Retinal pigment epithelial cell (primary cell): ENCODE measurements around the gene REEP3.
"Not testable (repeated sequence)": the region's sequence is repeated elsewhere in the genome, so short reads cannot be mapped to it uniquely, and the experiment has no call there.

Source experiments
- DNase-seq: peaks from one replicate; pipeline ENCODE4 v3.0.0-alpha.2; 2010; ENCODE audit warnings: low read depth
- H3K4me3 ChIP-seq: 2 replicates; pipeline ENCODE4 v1.5.1; 2011; ENCODE audit warnings: mild to moderate bottlenecking, low read length, control low read depth, moderate library complexity
- CTCF ChIP-seq: conservative IDR thresholded peaks from 2 replicates; pipeline ENCODE4 v1.5.1; 2011; ENCODE audit warnings: low read depth, low read length, control low read depth, inconsistent platforms

The REEP3 gene

GRCh38 chr10:63561341-63561740 lies 40.1 kb downstream of the REEP3 start:
- H3K4me3 ChIP-seq, result no peak overlapping the region
- no peak for TF ChIP-seq CTCF

GRCh38 chr10:63562391-63562790 lies 41.2 kb downstream of the REEP3 start:
- DNase-seq, result no peak
- H3K4me3 ChIP-seq, result no peak overlapping the region
- no peak for TF ChIP-seq CTCF

More at GRCh38 chr10:63561341-63561740, 40.1 kb downstream of the REEP3 start:
- no peak for DNase-seq

- no peak overlapping the region for H3K4me3 ChIP-seq
- DNase-seq, result no peak
- TF ChIP-seq CTCF, result no peak
Observed at GRCh38 chr10:63562857-63563256, 41.7 kb downstream of the REEP3 start.

DNA sequence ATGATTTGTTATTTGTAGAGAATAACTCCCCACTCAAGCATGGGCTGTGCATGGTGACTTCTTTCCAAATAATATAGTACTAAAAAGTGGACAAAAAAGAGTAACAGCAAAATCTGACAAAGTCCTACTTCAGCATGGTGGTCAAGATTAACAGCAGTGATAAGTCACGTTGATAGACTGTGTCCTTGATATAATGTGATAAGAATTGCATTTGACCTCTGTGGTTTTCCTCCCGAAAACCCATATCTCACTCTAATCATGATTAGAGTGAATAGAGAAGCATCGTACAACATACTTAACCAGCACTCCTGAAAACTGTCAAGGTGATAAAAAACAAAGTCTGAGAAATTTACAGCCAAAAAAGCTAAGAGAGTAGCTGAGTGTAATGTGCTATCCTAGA lies 42.4 kb downstream of the REEP3 start:
- H3K4me3 ChIP-seq, result no peak overlapping the region
- no peak for TF ChIP-seq CTCF
- no peak for DNase-seq

- H3K4me3 ChIP-seq, DNase-seq: not testable (repeated sequence)
Observed at GRCh38 chr10:63564731-63565130, 43.5 kb downstream of the REEP3 start.

DNA sequence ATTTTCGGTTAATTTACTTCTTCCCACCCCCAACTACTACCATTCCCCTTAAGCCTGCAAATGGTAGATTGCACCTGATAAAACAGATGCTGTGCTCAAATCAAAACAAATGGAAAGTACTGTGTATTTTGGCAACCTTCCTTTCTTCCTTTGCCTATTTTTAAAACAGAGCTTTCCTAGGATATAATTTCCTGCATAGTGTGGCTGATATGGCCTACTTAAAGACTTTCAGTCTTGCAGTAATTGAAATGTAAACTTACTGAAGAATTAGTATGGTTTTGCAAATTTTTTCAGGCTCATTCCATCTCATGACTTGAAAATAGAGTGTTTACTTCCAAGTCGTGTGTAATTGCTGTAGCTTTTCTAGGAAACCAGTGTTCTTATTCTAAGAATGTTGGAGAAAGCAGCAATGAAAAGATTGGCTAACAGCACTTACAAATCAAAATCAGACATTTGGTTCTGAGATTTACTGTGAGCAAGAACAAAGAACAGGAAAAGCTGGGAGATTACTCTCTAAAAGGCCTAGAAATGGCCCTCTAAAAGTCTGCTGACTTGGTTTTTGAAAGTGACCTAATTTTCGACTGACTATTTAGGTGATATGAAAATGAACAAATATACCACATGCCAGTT lies 52.0 kb downstream of the REEP3 start:
- peak; percentile 51 for DNase-seq
- no peak overlapping the region for H3K4me3 ChIP-seq
- no peak for TF ChIP-seq CTCF

DNA sequence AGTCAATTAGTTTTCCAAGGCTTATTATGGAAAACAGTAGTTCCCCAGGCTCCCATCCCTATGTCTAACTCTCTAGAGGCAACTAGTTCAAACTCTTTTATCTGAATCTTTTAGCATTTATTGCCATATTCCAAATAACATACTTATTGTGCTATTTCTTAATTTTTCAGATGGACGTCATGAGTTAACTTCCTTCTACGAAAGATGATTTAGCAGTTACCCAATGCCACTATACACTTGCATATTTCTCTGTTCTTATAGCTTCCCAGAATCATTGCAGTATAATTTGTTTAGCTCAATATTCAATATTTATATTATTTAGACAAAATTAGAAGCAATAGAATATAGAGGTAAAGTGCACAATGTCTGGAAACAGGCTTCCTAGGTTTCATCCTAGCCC lies 52.8 kb downstream of the REEP3 start:
- no peak for DNase-seq
- H3K4me3 ChIP-seq, result no peak overlapping the region
- TF ChIP-seq CTCF, result no peak

DNA sequence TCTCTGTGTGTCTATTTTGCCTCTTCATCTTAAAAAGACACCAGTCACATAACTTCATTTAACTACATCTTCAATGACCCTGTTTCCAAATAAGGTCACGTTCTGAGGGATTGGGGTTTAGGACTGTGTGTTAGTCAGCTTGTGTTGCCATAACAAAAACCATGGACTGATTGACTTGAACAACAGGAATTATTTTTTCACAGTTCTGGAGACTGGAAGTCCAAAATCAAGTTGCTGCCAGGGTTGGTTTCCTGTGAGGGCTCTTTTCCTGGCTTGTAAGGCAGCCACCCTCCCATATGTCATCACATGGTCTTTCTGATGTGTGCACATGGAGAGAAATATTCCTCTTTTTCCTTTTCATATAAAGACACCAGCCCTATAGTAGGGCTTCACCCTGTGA lies 55.3 kb downstream of the REEP3 start:
- no peak overlapping the region for H3K4me3 ChIP-seq
- DNase-seq, result no peak
- TF ChIP-seq CTCF, result no peak
